Neutrophil (primary cell): ENCODE results near the gene BCL11A.
A peak's percentile ranks its signal among the peaks of the same experiment; 100 is the strongest.

Source experiments
- H3K27ac ChIP-seq: fragments of 200-600 bp; sonication (generic); 2 replicates; pipeline ENCODE4 v1.5.1; 2016; ENCODE audit warnings: mild to moderate bottlenecking, moderate library complexity
- H3K27me3 ChIP-seq: fragments of 200-600 bp; sonication (generic); 2 replicates; pipeline ENCODE4 v1.6.0; 2016; ENCODE audit warnings: mild to moderate bottlenecking
- H3K36me3 ChIP-seq: fragments of 200-600 bp; sonication (generic); 2 replicates; pipeline ENCODE4 v1.5.1; 2017
- H3K4me1 ChIP-seq, 2 experiments: fragments of 200-600 bp in 1 of 2; sonication (generic) in 1 of 2; 1 replicate in 1 of 2; 2 replicates in 1 of 2; pipeline versions ENCODE4 v1.5.1 to v1.6.1; 2013 to 2016; ENCODE audit warnings: low read depth in 1 of 2, low read length in 1 of 2, mild to moderate bottlenecking in 1 of 2, moderate library complexity in 1 of 2; ENCODE audit not compliant: control insufficient read depth in 1 of 2, insufficient read depth in 1 of 2
- H3K4me3 ChIP-seq, 2 experiments: fragments of 200-600 bp in 1 of 2; sonication (generic) in 1 of 2; 1 replicate in 1 of 2; 2 replicates in 1 of 2; pipeline ENCODE4 v1.5.1; 2013 to 2016; ENCODE audit warnings: low read depth in 1 of 2, low read length in 1 of 2, mild to moderate bottlenecking in 1 of 2, moderate library complexity in 1 of 2
- H3K9me3 ChIP-seq: fragments of 200-600 bp; sonication (generic); 2 replicates; pipeline ENCODE4 v1.5.1; 2016
- TF ChIP-seq, protein P1 (sequence below): fragments of 200-600 bp; sonication (generic); IDR thresholded peaks from 2 replicates; pipeline ENCODE4 v1.5.1; 2016; ENCODE audit warnings: antibody characterized with exemption

The BCL11A gene

DNA sequence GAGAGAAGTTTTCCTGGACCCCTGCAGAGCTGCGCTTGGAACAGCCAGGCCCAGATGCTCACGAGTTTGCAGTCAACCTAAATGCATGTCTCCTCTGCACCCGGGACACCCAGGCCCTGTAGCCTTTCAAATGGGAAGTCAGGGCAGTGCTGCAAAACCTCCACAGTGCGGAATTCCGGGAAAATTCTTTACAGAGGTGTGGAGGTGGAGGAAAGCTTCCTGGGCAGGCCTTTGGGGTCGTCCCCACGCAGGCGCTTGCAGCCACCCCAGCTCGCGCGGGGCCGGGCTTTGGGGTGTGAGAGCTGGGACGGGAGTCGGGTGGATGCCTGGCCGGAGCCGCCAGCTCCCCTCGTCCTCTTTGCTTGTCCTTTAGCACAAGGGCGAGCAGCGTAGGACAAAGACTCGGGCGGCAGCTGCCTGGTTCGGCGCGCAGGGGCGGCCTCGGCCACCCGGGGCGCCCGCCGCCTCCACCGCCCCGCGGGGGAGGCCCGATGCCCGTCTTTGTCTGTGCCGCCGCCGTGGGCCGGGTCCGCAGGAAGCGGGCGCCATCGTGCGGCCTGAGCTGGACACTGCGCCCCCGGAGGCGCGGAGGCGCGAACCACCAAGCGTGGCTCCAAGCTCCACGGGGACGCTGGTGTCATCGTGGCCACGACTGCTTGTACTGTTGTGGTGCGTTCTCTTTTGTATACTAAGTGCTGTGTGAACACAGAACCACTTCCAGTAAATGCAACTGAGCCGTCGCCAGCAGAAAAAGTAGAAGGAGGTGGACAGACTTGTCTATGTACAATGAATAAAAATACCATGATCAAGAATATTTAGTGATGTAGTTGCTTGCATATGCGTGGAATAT is 28.2 kb upstream of the BCL11A start:
- Histone ChIP-seq H3K27me3 (peaks cover 30% of the 10 kb centered on the region), H3K27ac (no peak overlapping the region), H3K9me3 (no peaks in the 10 kb centered on the region), H3K36me3 (no peaks in the 10 kb centered on the region), H3K4me1 (peaks cover 5 to 9% of the 10 kb centered on the region in 2 experiments), H3K4me3 (peak overlapping the region in 1 of 2 experiments; percentile 44)
- TF ChIP-seq, protein P1, sequence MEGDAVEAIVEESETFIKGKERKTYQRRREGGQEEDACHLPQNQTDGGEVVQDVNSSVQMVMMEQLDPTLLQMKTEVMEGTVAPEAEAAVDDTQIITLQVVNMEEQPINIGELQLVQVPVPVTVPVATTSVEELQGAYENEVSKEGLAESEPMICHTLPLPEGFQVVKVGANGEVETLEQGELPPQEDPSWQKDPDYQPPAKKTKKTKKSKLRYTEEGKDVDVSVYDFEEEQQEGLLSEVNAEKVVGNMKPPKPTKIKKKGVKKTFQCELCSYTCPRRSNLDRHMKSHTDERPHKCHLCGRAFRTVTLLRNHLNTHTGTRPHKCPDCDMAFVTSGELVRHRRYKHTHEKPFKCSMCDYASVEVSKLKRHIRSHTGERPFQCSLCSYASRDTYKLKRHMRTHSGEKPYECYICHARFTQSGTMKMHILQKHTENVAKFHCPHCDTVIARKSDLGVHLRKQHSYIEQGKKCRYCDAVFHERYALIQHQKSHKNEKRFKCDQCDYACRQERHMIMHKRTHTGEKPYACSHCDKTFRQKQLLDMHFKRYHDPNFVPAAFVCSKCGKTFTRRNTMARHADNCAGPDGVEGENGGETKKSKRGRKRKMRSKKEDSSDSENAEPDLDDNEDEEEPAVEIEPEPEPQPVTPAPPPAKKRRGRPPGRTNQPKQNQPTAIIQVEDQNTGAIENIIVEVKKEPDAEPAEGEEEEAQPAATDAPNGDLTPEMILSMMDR, result peak; percentile 95

DNA sequence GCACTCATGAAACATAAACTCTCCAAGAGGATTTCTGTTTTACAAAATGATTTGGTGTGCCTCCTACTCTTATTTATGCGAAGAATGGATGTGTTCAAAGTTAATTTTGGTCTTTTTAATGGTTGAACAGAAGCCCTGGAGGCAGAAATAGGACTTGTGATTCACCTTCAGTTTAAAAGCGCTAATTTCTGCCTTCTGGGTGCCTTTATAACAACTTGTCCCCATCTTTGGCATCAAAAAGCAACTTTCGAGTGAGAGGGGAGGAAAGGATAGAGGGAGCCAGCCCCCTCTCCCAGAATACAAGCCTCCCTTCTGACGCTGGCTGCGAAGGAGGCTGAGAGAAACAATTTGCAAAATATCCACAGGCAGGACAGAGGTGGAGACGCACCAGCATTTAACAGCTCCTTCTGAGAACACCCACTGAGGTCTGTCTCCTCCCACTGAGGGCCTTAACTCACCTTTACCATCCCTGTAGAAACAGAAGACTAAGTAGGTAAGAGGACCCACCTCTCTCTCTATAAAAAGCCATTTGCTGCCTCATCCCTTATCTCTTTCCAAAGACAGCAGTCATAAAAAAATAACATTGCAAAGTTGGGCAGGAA is 24.3 kb upstream of the BCL11A start:
- H3K9me3 ChIP-seq, result no peaks in the 10 kb centered on the region
- H3K4me3 ChIP-seq, result no peak overlapping the region
- H3K27ac ChIP-seq, result no peak overlapping the region
- H3K27me3 ChIP-seq, result peaks cover 30% of the 10 kb centered on the region
- TF ChIP-seq, protein P1, result no peak
- H3K36me3 ChIP-seq, result no peaks in the 10 kb centered on the region
- peaks cover 5 to 9% of the 10 kb centered on the region in 2 experiments for H3K4me1 ChIP-seq

DNA sequence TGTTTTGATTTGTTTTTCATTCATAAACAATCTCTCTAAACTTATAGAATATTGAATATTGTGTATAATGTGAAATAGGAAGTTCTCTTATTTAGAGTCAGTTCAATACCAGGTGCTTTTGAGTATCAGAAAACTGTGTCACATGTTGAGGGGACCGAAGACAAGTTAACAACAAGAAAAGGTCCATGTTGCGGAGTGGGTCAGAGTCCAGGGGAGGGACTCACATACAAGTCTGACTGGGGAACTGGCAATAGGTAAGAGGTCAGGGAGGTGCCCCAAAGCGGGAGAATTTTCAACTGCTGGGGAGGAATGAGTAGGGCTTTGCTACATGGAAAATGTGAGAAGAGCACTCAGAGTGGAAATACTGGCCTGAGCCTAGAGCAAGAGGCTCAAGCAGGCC is 19.8 kb upstream of the BCL11A start:
- TF ChIP-seq, protein P1, result no peak
- peaks cover 14 to 16% of the 10 kb centered on the region in 2 experiments for H3K4me1 ChIP-seq
- no peaks in the 10 kb centered on the region for H3K36me3 ChIP-seq
- H3K9me3 ChIP-seq, result no peaks in the 10 kb centered on the region
- no peak overlapping the region for H3K27ac ChIP-seq
- H3K4me3 ChIP-seq, result no peak overlapping the region
- peaks cover 43% of the 10 kb centered on the region for H3K27me3 ChIP-seq

DNA sequence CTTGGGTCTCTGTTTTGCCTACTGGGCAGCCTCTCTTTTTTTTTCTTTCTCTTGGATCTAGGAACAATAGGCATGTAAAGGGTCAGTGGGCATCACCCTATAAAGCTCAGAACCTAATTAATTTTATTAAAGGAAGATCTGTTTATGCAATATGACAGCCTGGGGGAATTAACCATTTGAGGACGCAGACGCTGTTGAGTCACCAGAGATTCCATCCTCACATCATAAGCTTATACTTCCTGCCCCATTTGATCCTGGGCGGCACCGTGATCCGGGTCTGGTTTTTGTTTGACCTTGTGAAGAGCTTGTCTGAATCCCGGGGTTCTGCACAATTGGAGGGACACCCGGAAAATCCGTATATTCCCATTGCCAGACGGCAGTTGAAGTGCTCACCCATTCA is 16.8 kb upstream of the BCL11A start:
- H3K27me3 ChIP-seq, result peaks cover 71% of the 10 kb centered on the region
- no peaks in the 10 kb centered on the region for H3K36me3 ChIP-seq
- peaks cover 14 to 16% of the 10 kb centered on the region in 2 experiments for H3K4me1 ChIP-seq
- no peak overlapping the region for H3K27ac ChIP-seq
- TF ChIP-seq, protein P1, result no peak
- no peaks in the 10 kb centered on the region for H3K9me3 ChIP-seq
- H3K4me3 ChIP-seq, result peak overlapping the region in 1 of 2 experiments; percentile 2

DNA sequence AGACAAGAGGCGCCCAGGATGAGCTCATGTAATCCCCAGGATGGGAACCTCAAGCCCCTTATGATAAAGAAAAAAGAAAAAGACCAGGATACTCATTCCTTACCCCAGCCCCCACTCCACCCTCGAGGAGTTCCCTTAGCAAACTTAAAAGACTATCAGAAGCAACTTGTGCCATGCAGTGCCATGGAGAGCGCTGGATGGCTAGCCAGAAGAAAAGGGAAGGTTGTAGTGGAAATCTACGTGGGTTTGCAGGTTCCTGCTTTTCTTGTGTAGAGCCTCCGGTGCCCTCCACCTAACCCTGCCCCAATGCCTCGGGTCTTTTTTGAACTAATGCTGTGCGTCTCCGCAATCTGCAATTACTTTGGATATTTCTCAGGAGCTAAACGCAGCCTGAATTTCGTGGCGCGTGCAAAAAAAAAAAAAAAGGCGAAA is 16.2 kb upstream of the BCL11A start:
- Histone ChIP-seq H3K4me1 (peaks cover 14 to 16% of the 10 kb centered on the region in 2 experiments), H3K4me3 (peak overlapping the region; percentile 2 to 36), H3K27me3 (peaks cover 71% of the 10 kb centered on the region), H3K27ac (no peak overlapping the region), H3K36me3 (no peaks in the 10 kb centered on the region), H3K9me3 (no peaks in the 10 kb centered on the region)
- TF ChIP-seq, protein P1, result no peak
